Loucy (cell line): ENCODE data around the gene CRTC1.

Experiments used
- H2AFZ ChIP-seq: fragments of 200-600 bp; sonication (generic); 2 replicates; pipeline ENCODE4 v1.6.0; 2016; ENCODE audit warnings: antibody characterized with exemption, mild to moderate bottlenecking, low read length, moderate library complexity
- H3F3A ChIP-seq: fragments of 200-600 bp; 2 replicates; pipeline ENCODE4 v1.6.0; 2016; ENCODE audit warnings: antibody characterized with exemption, low read depth, mild to moderate bottlenecking
- H3K27me3 ChIP-seq: fragments of 200-600 bp; sonication (generic); 2 replicates; pipeline ENCODE4 v1.6.1; 2014; ENCODE audit warnings: low read length, mild to moderate bottlenecking; ENCODE audit not compliant: insufficient read depth, poor library complexity, severe bottlenecking
- H3K36me3 ChIP-seq: fragments of 200-600 bp; sonication (generic); 2 replicates; pipeline ENCODE4 v1.6.1; 2016; ENCODE audit warnings: low read length; ENCODE audit not compliant: insufficient read depth
- H3K4me1 ChIP-seq: fragments of 200-600 bp; sonication (generic); 2 replicates; pipeline ENCODE4 v1.5.1; 2014; ENCODE audit warnings: low read length, mild to moderate bottlenecking; ENCODE audit not compliant: insufficient read depth, poor library complexity, severe bottlenecking
- H3K4me2 ChIP-seq: fragments of 200-600 bp; sonication (generic); 2 replicates; pipeline ENCODE4 v1.6.0; 2014; ENCODE audit warnings: antibody characterized with exemption, low read length, low read depth, mild to moderate bottlenecking; ENCODE audit not compliant: poor library complexity, severe bottlenecking
- H3K4me3 ChIP-seq: fragments of 200-600 bp; sonication (generic); 2 replicates; pipeline ENCODE4 v1.5.1; 2014; ENCODE audit warnings: low read length, mild to moderate bottlenecking, mixed read lengths; ENCODE audit not compliant: poor library complexity, severe bottlenecking
- H3K79me2 ChIP-seq: fragments of 200-600 bp; sonication (generic); 2 replicates; pipeline ENCODE4 v1.6.1; 2014; ENCODE audit warnings: low read length; ENCODE audit not compliant: insufficient read depth
- H3K9ac ChIP-seq: fragments of 200-600 bp; sonication (generic); 2 replicates; pipeline ENCODE4 v1.6.0; 2014; ENCODE audit warnings: mild to moderate bottlenecking, low read depth, low read length, moderate library complexity; ENCODE audit not compliant: poor library complexity, severe bottlenecking
- H3K9me2 ChIP-seq: fragments of 200-600 bp; sonication (generic); replicated peaks from 2 replicates; pipeline ENCODE4 v1.6.1; 2016; ENCODE audit warnings: low read depth, low read length, mixed read lengths
- H3K9me3 ChIP-seq: fragments of 200-600 bp; sonication (generic); 2 replicates; pipeline ENCODE4 v1.6.1; 2014; ENCODE audit warnings: mild to moderate bottlenecking, antibody characterized with exemption, low read length, low read depth; ENCODE audit not compliant: insufficient read depth
- H4K20me1 ChIP-seq: fragments of 200-600 bp; sonication (generic); 2 replicates; pipeline ENCODE4 v1.6.0; 2014; ENCODE audit warnings: antibody characterized with exemption, low read length, mild to moderate bottlenecking; ENCODE audit not compliant: insufficient read depth, poor library complexity, severe bottlenecking
- CTCF ChIP-seq: fragments of 200-600 bp; sonication (generic); conservative IDR thresholded peaks from 2 replicates; pipeline ENCODE4 v1.5.1; 2014; ENCODE audit warnings: mild to moderate bottlenecking, antibody characterized with exemption, low read length
- EZH2phosphoT487 ChIP-seq: fragments of 200-600 bp; IDR thresholded peaks from 2 replicates; pipeline ENCODE4 v1.6.1; 2018; ENCODE audit warnings: antibody characterized with exemption, mild to moderate bottlenecking, moderate library complexity, borderline replicate concordance

CRTC1 gene

DNA sequence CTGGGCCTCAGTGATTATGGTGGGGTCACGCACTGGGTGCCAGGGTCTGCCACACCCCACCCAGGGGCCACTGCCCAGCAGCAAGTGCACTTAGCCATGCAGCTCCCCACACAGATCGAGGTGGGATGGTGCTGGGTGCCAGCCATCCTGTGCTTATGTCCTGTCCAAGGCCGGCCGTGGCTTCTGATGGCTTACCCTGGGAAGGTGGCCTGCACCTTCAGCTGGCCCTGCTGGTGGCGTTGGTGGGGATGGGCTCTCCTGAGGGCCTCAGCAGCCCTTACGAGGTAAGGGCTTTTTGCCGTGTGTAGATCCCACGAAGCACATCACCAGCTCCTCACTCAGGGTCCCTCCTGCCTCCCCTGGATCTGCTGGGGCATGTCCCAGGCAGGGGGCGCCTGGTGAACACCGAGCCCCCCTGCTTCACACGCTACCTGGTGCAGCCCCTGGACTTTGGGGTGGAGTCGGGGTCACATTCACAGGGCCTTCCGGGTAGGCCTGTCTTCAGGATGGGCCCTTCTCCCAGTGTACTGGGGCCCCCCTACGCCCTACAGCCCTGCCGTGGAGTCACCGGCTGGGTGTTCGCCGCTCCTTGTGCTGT is 46.6 kb downstream of the CRTC1 start:
- Histone ChIP-seq H4K20me1 (no peaks in the 10 kb centered on the region), H3K27me3 (no peaks in the 10 kb centered on the region)
- TF ChIP-seq EZH2phosphoT487 = no peak
- no peak for TF ChIP-seq CTCF

DNA sequence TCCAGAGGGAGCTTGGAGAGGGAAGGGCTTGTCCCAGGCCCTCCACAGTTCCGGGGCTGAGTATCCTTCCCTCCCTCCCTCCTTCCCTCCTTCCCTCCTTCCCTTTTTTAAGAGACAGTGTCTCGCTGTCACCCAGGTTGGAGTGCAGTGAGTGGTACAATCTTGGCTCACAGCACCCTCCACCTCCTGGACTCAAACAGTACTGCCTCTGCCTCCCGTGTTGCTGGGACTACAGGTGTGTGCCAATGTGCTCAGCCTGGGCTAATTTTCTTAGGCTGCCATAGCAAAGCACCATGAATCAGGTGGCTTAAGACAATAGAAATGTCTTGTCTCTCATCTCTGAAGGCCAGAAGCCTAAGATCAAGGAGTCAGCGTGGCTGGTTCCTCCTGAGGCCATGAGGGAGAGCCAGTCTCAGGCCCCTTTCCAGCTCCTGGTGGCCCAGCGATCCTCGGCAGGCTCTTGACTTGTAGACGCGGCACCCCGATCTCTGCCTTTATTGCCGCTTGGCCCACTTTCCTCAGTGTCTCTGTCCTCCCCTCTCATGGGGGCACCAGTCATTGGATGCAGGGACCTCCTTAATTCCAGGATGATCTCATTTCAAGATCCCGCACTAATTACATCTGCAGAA is 47.5 kb downstream of the CRTC1 start:
- Histone ChIP-seq H3K4me2 (no peak overlapping the region), H3K9me2 (no peaks in the 10 kb centered on the region), H3K36me3 (no peaks in the 10 kb centered on the region), H4K20me1 (no peaks in the 10 kb centered on the region), H3K4me1 (no peaks in the 10 kb centered on the region), H2AFZ (no peak overlapping the region), H3K4me3 (no peak overlapping the region), H3K9ac (no peak overlapping the region), H3K27me3 (no peaks in the 10 kb centered on the region), H3F3A (no peaks in the 10 kb centered on the region), H3K79me2 (no peaks in the 10 kb centered on the region), H3K9me3 (no peaks in the 10 kb centered on the region)
- TF ChIP-seq EZH2phosphoT487 = no peak
- no peak for TF ChIP-seq CTCF

More for the DNA sequence above, 46.6 kb downstream of the CRTC1 start:
- Histone ChIP-seq H3K9me2 (no peaks in the 10 kb centered on the region), H3K4me2 (no peak overlapping the region), H3K4me3 (no peak overlapping the region), H3K9me3 (no peaks in the 10 kb centered on the region), H3K79me2 (no peaks in the 10 kb centered on the region), H3K9ac (no peak overlapping the region), H2AFZ (no peak overlapping the region), H3K36me3 (no peaks in the 10 kb centered on the region), H3F3A (no peaks in the 10 kb centered on the region), H3K4me1 (no peaks in the 10 kb centered on the region)

DNA sequence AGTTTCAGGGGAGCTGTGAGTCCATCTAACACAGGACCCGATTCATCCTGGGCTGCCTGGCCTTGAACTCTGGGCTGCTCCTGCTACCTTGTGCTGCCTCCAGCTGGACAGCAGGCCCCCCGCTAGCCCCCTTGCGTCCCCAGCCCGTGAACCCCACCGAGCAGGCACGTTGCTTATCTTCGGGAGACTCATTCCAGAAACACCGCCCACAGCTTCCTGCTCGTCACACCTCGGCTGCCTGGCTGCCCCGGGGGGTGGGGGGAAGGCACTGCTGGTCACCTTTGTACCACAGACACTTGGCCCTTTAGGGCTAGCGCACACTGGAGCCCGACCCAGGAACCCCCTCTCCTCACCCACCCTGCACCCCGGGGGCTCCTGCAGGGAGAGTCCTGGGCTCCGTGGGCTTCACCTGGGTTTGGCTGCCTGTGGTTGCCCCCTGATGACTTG is 48.1 kb downstream of the CRTC1 start:
- Histone ChIP-seq H3K4me3 (no peak overlapping the region), H3K9ac (no peak overlapping the region), H3K9me3 (no peaks in the 10 kb centered on the region), H3K4me2 (no peak overlapping the region), H3F3A (no peaks in the 10 kb centered on the region), H3K9me2 (no peaks in the 10 kb centered on the region), H4K20me1 (no peaks in the 10 kb centered on the region), H2AFZ (no peak overlapping the region), H3K36me3 (no peaks in the 10 kb centered on the region), H3K27me3 (no peaks in the 10 kb centered on the region), H3K79me2 (no peaks in the 10 kb centered on the region), H3K4me1 (no peaks in the 10 kb centered on the region)
- no peak for TF ChIP-seq CTCF
- TF ChIP-seq EZH2phosphoT487 = no peak
